Neural crest cell (in vitro differentiated cells): ENCODE measurements around the gene AGBL4. TPM values are rescaled to one million over a fixed set of nuclear protein-coding genes. Genes with fewer than 3 reads are reported as not detected.

Experiments
- DNase-seq: peaks from one replicate; pipeline ENCODE4 v3.0.0; 2021; ENCODE audit warnings: low read depth, mixed read lengths, low spot score
- H3K27ac Mint-ChIP-seq: one replicate; pipeline ENCODE4 v1.8.0; 2021; ENCODE audit warnings: mild to moderate bottlenecking, mixed read lengths; ENCODE audit not compliant: unreplicated experiment
- H3K27me3 Mint-ChIP-seq: 2 replicates; pipeline ENCODE4 v1.8.0; 2021; ENCODE audit warnings: low read depth, mild to moderate bottlenecking, mixed read lengths
- H3K36me3 Mint-ChIP-seq: 2 replicates; pipeline ENCODE4 v1.8.0; 2021; ENCODE audit warnings: low read depth, mild to moderate bottlenecking, mixed read lengths
- H3K4me1 Mint-ChIP-seq: 2 replicates; pipeline ENCODE4 v1.8.0; 2021; ENCODE audit warnings: mixed read lengths
- H3K4me3 Mint-ChIP-seq: one replicate; pipeline ENCODE4 v1.8.0; 2021; ENCODE audit warnings: mild to moderate bottlenecking, mixed read lengths
- H3K9me3 Mint-ChIP-seq: 2 replicates; pipeline ENCODE4 v1.8.0; 2021; ENCODE audit warnings: mixed read lengths
- total RNA-seq: library from RNA; stranded (reverse); gene quantifications from 2 replicates; pipeline ENCODE4 v1.2.1, GENCODE V29; 2021
- TF ChIP-seq, protein P1 (sequence below): fragments of 200-600 bp; sonication (generic); conservative IDR thresholded peaks from 2 replicates; pipeline ENCODE4 v1.5.0; 2021; ENCODE audit warnings: antibody characterized with exemption, mild to moderate bottlenecking

The AGBL4 gene
- total RNA-seq, 1 donor from 2014 or later, result 0.09 TPM

DNA sequence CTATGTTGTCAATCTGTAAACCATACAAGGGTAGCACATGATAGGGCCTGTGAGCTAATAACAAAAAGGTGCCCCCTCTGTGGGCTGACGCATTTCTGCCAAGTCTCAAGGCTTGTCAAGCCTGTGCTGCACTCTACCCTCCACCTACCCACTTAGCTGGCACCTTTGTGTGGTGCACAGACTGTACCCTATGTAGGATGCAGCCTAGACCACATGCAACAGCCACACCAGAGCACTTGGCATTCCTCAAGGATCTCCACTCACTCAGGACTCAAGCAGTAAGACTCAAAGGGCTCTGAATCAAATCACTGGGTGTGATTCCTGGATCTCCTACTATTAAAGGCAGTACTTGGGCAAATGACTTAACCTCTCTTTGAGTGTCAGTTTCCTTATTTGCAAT lies 1380.6 kb downstream of the AGBL4 start:
- no peaks in the 10 kb centered on the region for H3K36me3 Mint-ChIP-seq
- DNase-seq, result no peak
- H3K27ac Mint-ChIP-seq, result no peak overlapping the region
- no peak overlapping the region for H3K4me3 Mint-ChIP-seq
- peaks cover 20% of the 10 kb centered on the region for H3K27me3 Mint-ChIP-seq
- TF ChIP-seq, protein P1, sequence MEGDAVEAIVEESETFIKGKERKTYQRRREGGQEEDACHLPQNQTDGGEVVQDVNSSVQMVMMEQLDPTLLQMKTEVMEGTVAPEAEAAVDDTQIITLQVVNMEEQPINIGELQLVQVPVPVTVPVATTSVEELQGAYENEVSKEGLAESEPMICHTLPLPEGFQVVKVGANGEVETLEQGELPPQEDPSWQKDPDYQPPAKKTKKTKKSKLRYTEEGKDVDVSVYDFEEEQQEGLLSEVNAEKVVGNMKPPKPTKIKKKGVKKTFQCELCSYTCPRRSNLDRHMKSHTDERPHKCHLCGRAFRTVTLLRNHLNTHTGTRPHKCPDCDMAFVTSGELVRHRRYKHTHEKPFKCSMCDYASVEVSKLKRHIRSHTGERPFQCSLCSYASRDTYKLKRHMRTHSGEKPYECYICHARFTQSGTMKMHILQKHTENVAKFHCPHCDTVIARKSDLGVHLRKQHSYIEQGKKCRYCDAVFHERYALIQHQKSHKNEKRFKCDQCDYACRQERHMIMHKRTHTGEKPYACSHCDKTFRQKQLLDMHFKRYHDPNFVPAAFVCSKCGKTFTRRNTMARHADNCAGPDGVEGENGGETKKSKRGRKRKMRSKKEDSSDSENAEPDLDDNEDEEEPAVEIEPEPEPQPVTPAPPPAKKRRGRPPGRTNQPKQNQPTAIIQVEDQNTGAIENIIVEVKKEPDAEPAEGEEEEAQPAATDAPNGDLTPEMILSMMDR, result no peak
- H3K9me3 Mint-ChIP-seq, result no peaks in the 10 kb centered on the region
- peaks cover 11% of the 10 kb centered on the region for H3K4me1 Mint-ChIP-seq

DNA sequence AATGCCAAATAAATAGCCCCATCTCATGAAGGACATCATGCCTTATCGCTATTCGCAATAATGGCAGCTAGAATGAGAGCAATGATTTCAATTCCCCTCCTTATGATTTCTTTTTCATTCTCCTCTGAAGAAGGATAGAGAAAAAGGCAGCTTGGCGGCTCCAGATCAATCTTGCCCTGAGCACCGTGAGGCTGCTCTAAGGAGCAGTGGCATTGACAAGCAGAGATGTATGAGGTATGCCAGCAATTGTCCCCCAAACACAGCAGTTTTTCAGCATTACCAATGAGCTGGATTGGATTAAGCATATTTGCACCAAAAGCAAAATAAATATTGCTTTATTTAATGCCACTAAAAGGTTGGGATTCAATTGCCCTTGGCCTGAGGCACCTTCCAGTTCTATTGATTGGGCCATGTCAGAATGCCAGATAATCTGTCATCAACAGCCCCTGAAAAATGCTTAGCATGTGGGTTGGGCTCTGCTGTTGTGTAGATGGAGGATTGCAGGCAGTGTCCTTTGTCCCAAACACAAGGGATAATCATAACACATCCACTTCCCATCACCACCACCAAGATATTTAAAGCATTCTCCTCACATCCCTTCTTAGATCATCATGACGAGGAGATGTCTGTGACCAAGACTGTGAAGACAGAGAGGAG lies 1382.8 kb downstream of the AGBL4 start:
- Mint-ChIP-seq H3K36me3 (no peaks in the 10 kb centered on the region), H3K9me3 (no peaks in the 10 kb centered on the region), H3K27ac (no peak overlapping the region), H3K4me1 (peaks cover 11% of the 10 kb centered on the region), H3K4me3 (no peak overlapping the region), H3K27me3 (peaks cover 34% of the 10 kb centered on the region)
- TF ChIP-seq, protein P1, result no peak
- DNase-seq, result no peak

DNA sequence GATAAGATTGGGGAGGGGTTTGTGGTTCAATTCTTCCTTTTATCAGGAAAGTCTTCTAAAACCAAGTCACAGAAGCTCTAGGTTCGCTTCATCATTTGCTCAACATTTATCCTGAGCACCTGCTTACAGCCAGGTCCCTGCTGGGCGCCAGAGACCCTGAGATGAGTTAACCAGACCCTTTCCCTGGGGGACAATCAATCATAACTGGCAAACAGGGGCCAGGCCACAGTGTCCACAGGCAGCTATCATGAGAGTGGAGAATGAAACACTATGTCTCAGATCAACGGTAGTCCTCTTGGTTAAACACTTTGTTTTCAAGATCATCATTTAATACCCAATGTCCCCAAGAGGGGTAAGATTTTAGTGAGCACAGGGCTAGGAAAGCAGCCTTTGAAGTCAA lies 1393.9 kb downstream of the AGBL4 start:
- no peak for DNase-seq
- H3K9me3 Mint-ChIP-seq, result no peaks in the 10 kb centered on the region
- no peak overlapping the region for H3K4me3 Mint-ChIP-seq
- peaks cover 4% of the 10 kb centered on the region for H3K4me1 Mint-ChIP-seq
- no peaks in the 10 kb centered on the region for H3K36me3 Mint-ChIP-seq
- TF ChIP-seq, protein P1, result no peak
- H3K27me3 Mint-ChIP-seq, result peaks cover 25% of the 10 kb centered on the region
- no peak overlapping the region for H3K27ac Mint-ChIP-seq

DNA sequence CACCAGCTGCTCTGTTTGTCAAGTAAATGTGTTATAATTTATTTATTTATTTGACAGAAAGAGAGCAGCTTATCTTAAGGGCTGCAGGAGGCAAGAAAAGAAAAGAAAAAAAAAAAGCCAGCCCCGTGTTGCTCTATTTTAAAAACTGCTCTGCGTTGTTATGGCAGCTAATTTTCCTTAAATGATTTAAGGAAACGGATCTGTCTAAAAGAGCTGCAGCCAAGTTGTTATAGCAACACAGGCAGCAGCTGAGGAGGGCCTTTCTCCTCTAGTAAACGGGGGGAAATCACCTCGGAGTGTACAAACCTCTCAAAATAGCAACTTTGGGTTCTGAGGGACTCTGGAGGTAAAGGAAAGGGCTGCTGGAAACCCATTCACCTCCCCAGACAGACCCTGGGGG lies 1396.3 kb downstream of the AGBL4 start:
- Mint-ChIP-seq H3K4me3 (no peak overlapping the region), H3K27me3 (peaks cover 33% of the 10 kb centered on the region), H3K9me3 (no peaks in the 10 kb centered on the region), H3K27ac (no peak overlapping the region), H3K4me1 (peaks cover 4% of the 10 kb centered on the region), H3K36me3 (no peaks in the 10 kb centered on the region)
- DNase-seq, result no peak
- TF ChIP-seq, protein P1, result no peak

DNA sequence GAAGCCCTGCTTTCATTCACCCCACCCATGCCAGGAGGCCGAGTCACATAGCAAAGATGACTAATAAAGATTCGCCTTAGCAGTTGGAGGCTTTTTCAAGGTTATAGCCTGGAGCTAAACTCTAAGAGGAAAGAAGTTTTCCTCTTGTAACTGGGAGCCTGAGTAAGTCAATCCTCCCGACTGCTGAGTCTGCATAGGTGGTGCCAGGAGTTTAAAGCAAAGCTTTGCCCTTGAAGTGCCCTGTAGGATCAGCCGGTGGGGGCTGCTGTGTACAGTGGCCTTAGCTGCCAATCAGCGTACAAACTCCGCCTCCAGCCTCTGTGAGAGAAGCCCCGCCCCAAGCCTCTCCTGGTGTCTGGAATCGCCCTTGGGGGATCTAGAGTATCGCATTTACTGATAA lies 1404.2 kb downstream of the AGBL4 start:
- Mint-ChIP-seq H3K27me3 (peaks cover 17% of the 10 kb centered on the region), H3K4me3 (no peak overlapping the region), H3K36me3 (no peaks in the 10 kb centered on the region), H3K4me1 (peaks cover 9% of the 10 kb centered on the region), H3K9me3 (no peaks in the 10 kb centered on the region), H3K27ac (no peak overlapping the region)
- DNase-seq, result peak; percentile 28
- TF ChIP-seq, protein P1, result no peak
